Mesenchymal stem cell (in vitro differentiated cells and primary cell): ENCODE measurements around the gene DCAF4.

Source experiments
- DNase-seq: peaks from one replicate; pipeline ENCODE4 v3.0.0-alpha.2; 2013
- H2AFZ ChIP-seq: one replicate; pipeline ENCODE4 v1.6.1; 2013; ENCODE audit warnings: low read depth, mild to moderate bottlenecking, control low read depth, inconsistent platforms, low read length, moderate library complexity
- H2AK5ac ChIP-seq: 2 replicates; pipeline ENCODE4 v1.6.1; 2013; ENCODE audit warnings: low read length, moderate library complexity, mild to moderate bottlenecking, inconsistent platforms; ENCODE audit not compliant: severe bottlenecking
- H2BK120ac ChIP-seq: one replicate; pipeline ENCODE4 v1.6.1; 2013; ENCODE audit warnings: low read depth, mild to moderate bottlenecking, inconsistent platforms, low read length, moderate library complexity
- H2BK12ac ChIP-seq, 2 experiments: one replicate each; pipeline ENCODE4 v1.6.1; 2013; ENCODE audit warnings: inconsistent platforms in 2 of 2, low read length in 2 of 2, mild to moderate bottlenecking in 2 of 2, moderate library complexity in 2 of 2, control low read depth in 1 of 2
- H2BK15ac ChIP-seq: one replicate; pipeline ENCODE4 v1.6.1; 2013; ENCODE audit warnings: mild to moderate bottlenecking, low read depth, inconsistent platforms; ENCODE audit not compliant: poor library complexity, severe bottlenecking
- H2BK5ac ChIP-seq: 2 replicates; pipeline ENCODE4 v1.6.1; 2013; ENCODE audit warnings: low read depth, mild to moderate bottlenecking, low read length, control low read depth, inconsistent platforms; ENCODE audit not compliant: poor library complexity, severe bottlenecking
- H3K14ac ChIP-seq, 2 experiments: one replicate each; pipeline ENCODE4 v1.6.1; 2013; ENCODE audit warnings: inconsistent platforms in 2 of 2, low read length in 2 of 2, control low read depth in 1 of 2, mild to moderate bottlenecking in 1 of 2, moderate library complexity in 1 of 2
- H3K18ac ChIP-seq, 2 experiments: one replicate each; pipeline ENCODE4 v1.6.1; 2013; ENCODE audit warnings: inconsistent platforms in 2 of 2, low read length in 2 of 2, control low read depth in 1 of 2, low read depth in 1 of 2, mild to moderate bottlenecking in 1 of 2
- H3K23ac ChIP-seq, 2 experiments: one replicate each; pipeline ENCODE4 v1.6.1; 2013; ENCODE audit warnings: inconsistent platforms in 2 of 2, low read length in 2 of 2, mild to moderate bottlenecking in 2 of 2, moderate library complexity in 2 of 2, control low read depth in 1 of 2
- H3K27ac ChIP-seq: 2 replicates; pipeline ENCODE4 v1.5.1; 2013; ENCODE audit warnings: mild to moderate bottlenecking, moderate library complexity, low read length, control low read depth, inconsistent platforms; ENCODE audit not compliant: poor library complexity, severe bottlenecking
- H3K27me3 ChIP-seq, 2 experiments: 2 replicates each; pipeline versions ENCODE4 v1.6.1 to v1.7.0; 2013; ENCODE audit warnings: low read length in 2 of 2, mild to moderate bottlenecking in 2 of 2, moderate library complexity in 2 of 2, control low read depth in 1 of 2, inconsistent platforms in 1 of 2; ENCODE audit not compliant: control insufficient read depth in 1 of 2, insufficient read depth in 1 of 2
- H3K36me3 ChIP-seq, 2 experiments: 2 replicates each; pipeline versions ENCODE4 v1.6.1 to v1.7.0; 2013; ENCODE audit warnings: low read length in 2 of 2, control low read depth in 1 of 2, inconsistent platforms in 1 of 2, low read depth in 1 of 2, mild to moderate bottlenecking in 1 of 2; ENCODE audit not compliant: insufficient read depth in 2 of 2, control insufficient read depth in 1 of 2
- H3K4ac ChIP-seq, 2 experiments: one replicate each; pipeline ENCODE4 v1.6.1; 2013; ENCODE audit warnings: inconsistent platforms in 2 of 2, low read length in 2 of 2, mild to moderate bottlenecking in 2 of 2, moderate library complexity in 2 of 2, control low read depth in 1 of 2, low read depth in 1 of 2
- H3K4me1 ChIP-seq: 2 replicates; pipeline ENCODE4 v1.6.1; 2013; ENCODE audit warnings: low read depth, low read length, control low read depth; ENCODE audit not compliant: control insufficient read depth, insufficient read depth
- H3K4me2 ChIP-seq: 2 replicates; pipeline ENCODE4 v1.6.1; 2013; ENCODE audit warnings: low read length, mild to moderate bottlenecking, inconsistent platforms; ENCODE audit not compliant: poor library complexity, severe bottlenecking
- H3K4me3 ChIP-seq, 2 experiments: 2 replicates each; pipeline versions ENCODE4 v1.5.1 to v1.7.0; 2013; ENCODE audit warnings: low read length in 2 of 2, mild to moderate bottlenecking in 2 of 2, control low read depth in 1 of 2, low read depth in 1 of 2; ENCODE audit not compliant: insufficient read depth in 1 of 2
- H3K79me1 ChIP-seq: replicated peaks from 2 replicates; pipeline ENCODE4 v1.6.1; 2013; ENCODE audit warnings: mild to moderate bottlenecking, control low read depth, low read length, inconsistent platforms; ENCODE audit not compliant: poor library complexity, severe bottlenecking
- H3K9ac ChIP-seq: 2 replicates; pipeline ENCODE4 v1.7.0; 2013; ENCODE audit warnings: mild to moderate bottlenecking, low read length, moderate library complexity
- H3K9me3 ChIP-seq: 2 replicates; pipeline ENCODE4 v1.7.0; 2013; ENCODE audit warnings: mild to moderate bottlenecking, low read length; ENCODE audit not compliant: control insufficient read depth
- H4K8ac ChIP-seq: one replicate; pipeline ENCODE4 v1.6.1; 2013; ENCODE audit warnings: inconsistent platforms, mild to moderate bottlenecking, low read length, moderate library complexity
- H4K91ac ChIP-seq: one replicate; pipeline ENCODE4 v1.6.1; 2013; ENCODE audit warnings: mild to moderate bottlenecking, low read length, inconsistent platforms
- WGBS: methylation state at CpG from one replicate; pipeline ENCODE4 v1.1.7; 2013; ENCODE audit warnings: mixed read lengths; 5-methylcytosine and 5-hydroxymethylcytosine counted together

The DCAF4 gene

DNA sequence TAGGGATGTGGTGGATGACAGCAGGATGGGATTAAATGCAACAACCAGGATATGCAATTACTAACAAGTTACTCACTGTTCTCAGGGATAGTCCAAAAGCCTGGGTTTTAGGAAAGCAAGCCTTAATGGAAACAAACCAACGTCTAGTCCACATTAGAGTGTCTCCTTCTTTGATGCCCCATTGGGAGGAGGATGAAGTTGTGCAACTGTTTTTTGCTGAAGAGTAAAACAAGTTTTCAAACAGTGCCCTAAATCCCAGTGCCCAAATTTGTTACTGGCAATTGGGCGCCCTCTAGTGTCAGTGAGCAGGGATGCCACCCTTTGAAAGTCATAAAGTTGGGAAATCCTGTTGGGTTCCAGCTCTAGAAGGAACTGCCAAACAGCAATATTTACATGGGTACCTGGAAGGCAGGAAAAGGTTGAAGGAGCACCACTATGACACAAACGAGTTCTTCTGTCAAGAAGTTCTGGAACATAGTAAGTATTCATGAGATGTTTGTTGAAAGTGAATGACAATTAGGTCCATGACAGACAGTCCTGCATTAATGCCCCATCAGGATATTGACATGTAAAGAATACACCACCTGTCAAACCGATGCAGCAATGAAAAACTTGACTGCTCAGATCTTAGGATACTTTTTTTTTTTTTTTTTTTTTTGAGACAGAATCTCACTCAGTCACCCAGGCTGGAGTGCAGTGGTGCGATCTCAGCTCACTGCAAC is 21.3 kb upstream of the DCAF4 start:
- Histone ChIP-seq H2BK120ac (no peak overlapping the region), H3K79me1 (peaks cover 3% of the 10 kb centered on the region), H2BK5ac (no peak overlapping the region), H3K9me3 (peaks cover 7% of the 10 kb centered on the region), H4K8ac (no peak overlapping the region), H3K14ac (no peak overlapping the region), H3K36me3 (no peaks in the 10 kb centered on the region), H3K27me3 (no peaks in the 10 kb centered on the region), H2AFZ (no peak overlapping the region), H3K27ac (no peak overlapping the region), H3K9ac (no peak overlapping the region), H2BK12ac (no peak overlapping the region), H3K4me3 (no peak overlapping the region), H3K18ac (no peak overlapping the region), H2AK5ac (peak overlapping the region; percentile 51), H4K91ac (no peak overlapping the region), H2BK15ac (no peak overlapping the region), H3K4me1 (peaks cover 11% of the 10 kb centered on the region), H3K23ac (no peak overlapping the region), H3K4ac (no peak overlapping the region), H3K4me2 (no peak overlapping the region)
- DNase-seq, result peak; percentile 75
- 36% methylated on average over 5 of the region's 5 CpGs for WGBS

DNA sequence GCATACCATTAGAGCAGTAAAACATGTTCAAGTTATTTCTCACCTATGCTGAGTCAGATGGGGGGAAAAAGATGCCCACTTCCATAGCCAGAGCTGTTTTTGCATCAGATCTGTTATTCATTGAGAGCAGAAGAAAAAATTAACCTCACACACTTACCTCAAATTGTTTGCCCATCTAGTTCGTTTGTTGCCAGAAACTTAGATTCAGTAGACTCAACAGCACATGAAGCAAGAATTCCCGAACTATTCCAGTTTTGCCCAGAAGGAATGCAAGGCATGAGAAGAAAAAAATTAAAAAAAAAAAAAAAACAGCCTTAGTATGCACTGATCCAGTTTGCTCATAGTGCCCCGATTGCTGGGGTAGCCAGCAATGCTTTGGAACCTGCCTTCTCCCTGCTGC is 19.9 kb upstream of the DCAF4 start:
- H3K4me1 ChIP-seq, result peaks cover 11% of the 10 kb centered on the region

DNA sequence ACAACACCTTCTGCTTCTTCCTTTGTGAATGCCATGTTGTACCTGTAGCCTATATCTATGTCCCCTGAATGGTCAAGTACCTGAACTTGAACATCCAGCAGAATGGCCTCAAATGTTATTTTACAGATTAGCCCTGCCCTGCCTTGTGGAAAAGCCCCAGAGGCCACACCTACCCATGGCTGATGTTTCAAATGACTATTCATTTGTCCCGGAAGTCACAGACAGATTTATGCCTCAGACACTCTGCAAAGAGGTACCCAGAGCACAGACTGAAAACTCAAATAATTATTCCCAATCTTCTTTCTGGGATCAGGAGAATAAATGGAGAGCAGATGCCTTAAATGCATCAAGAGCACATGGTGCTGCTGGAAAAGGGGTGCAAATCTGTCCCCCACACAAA is 19.4 kb upstream of the DCAF4 start:
- H2BK120ac ChIP-seq, result no peak overlapping the region
- H3K27me3 ChIP-seq, result no peaks in the 10 kb centered on the region
- H3K14ac ChIP-seq, result no peak overlapping the region
- no peak overlapping the region for H2AFZ ChIP-seq
- no peaks in the 10 kb centered on the region for H3K79me1 ChIP-seq
- H4K91ac ChIP-seq, result no peak overlapping the region
- no peak overlapping the region for H2BK15ac ChIP-seq
- peak overlapping the region; percentile 35 for H3K4me2 ChIP-seq
- WGBS, result no CpG with 5 or more reads among the region's 1 CpG
- H3K18ac ChIP-seq, result no peak overlapping the region
- no peak for DNase-seq
- H3K9me3 ChIP-seq, result peaks cover 7% of the 10 kb centered on the region
- no peak overlapping the region for H3K4me3 ChIP-seq
- no peak overlapping the region for H3K4ac ChIP-seq
- no peaks in the 10 kb centered on the region for H3K36me3 ChIP-seq
- H2BK5ac ChIP-seq, result peak overlapping the region; percentile 54
- H4K8ac ChIP-seq, result no peak overlapping the region
- H3K23ac ChIP-seq, result no peak overlapping the region
- peak overlapping the region; percentile 27 for H2AK5ac ChIP-seq
- peak overlapping the region; percentile 86 for H3K27ac ChIP-seq
- H2BK12ac ChIP-seq, result no peak overlapping the region
- H3K4me1 ChIP-seq, result peaks cover 11% of the 10 kb centered on the region
- no peak overlapping the region for H3K9ac ChIP-seq

More for the DNA sequence above, 19.9 kb upstream of the DCAF4 start:
- DNase-seq, result peak; percentile 38
- Histone ChIP-seq H4K8ac (no peak overlapping the region), H3K18ac (no peak overlapping the region), H2AFZ (no peak overlapping the region), H3K4me2 (peak overlapping the region; percentile 35), H3K27me3 (no peaks in the 10 kb centered on the region), H3K79me1 (peaks cover 3% of the 10 kb centered on the region), H4K91ac (no peak overlapping the region), H2BK15ac (no peak overlapping the region), H3K4ac (no peak overlapping the region), H3K9ac (no peak overlapping the region), H3K9me3 (peaks cover 7% of the 10 kb centered on the region), H2AK5ac (no peak overlapping the region), H3K36me3 (no peaks in the 10 kb centered on the region), H3K27ac (peak overlapping the region; percentile 86), H3K23ac (no peak overlapping the region), H3K4me3 (no peak overlapping the region), H2BK12ac (no peak overlapping the region), H2BK120ac (no peak overlapping the region), H2BK5ac (peak overlapping the region; percentile 35), H3K14ac (no peak overlapping the region)
- 31% methylated on average over 3 of the region's 3 CpGs for WGBS

- Histone ChIP-seq H3K4me3 (no peak overlapping the region), H3K79me1 (no peaks in the 10 kb centered on the region), H3K4me1 (peaks cover 11% of the 10 kb centered on the region), H3K23ac (no peak overlapping the region), H3K18ac (no peak overlapping the region), H3K9me3 (peaks cover 5% of the 10 kb centered on the region), H2BK15ac (no peak overlapping the region), H2BK120ac (no peak overlapping the region), H4K91ac (no peak overlapping the region), H2AFZ (no peak overlapping the region), H2AK5ac (no peak overlapping the region), H4K8ac (no peak overlapping the region), H3K9ac (no peak overlapping the region), H3K14ac (no peak overlapping the region), H2BK12ac (no peak overlapping the region), H3K27ac (peak overlapping the region; percentile 53), H3K4ac (no peak overlapping the region), H3K36me3 (no peaks in the 10 kb centered on the region), H3K4me2 (peak overlapping the region; percentile 46), H3K27me3 (no peaks in the 10 kb centered on the region), H2BK5ac (no peak overlapping the region)
- peak; percentile 67 for DNase-seq
- WGBS, result 29% methylated on average over 3 of the region's 5 CpGs
Observed at GRCh38 chr14:72907886-72908285, 18.4 kb upstream of the DCAF4 start.
